ENCODE results near the gene USP3. TPM values are rescaled to one million over a fixed set of nuclear protein-coding genes. Genes with fewer than 3 reads are reported as not detected.

USP3 gene
- total RNA-seq, 1 donor from 2014 or later, result 62.5 TPM

DNA sequence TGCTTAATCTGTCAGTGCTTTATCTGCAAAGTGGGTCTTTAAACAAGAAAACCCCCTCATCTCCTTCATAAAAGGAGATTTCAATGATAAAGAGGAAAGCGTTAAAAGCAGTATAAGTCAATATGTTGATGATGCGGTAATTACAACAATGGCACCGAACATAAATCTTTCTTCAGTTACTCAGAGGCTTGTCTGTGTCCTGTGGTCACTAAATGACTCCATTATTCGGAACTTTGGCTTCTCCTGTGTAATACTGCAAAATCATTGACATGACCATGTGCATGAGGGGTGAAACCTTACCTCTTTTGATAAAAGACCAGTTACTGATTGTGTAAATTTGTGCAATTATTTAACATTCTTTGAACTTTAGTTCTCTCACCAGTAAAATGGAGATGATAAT lies 4.8 kb upstream of the USP3 start:
- Histone ChIP-seq H3K9me3 (no peaks in the 10 kb centered on the region), H3K27me3 (no peaks in the 10 kb centered on the region), H3K27ac (peak overlapping the region; percentile 75), H3K4me1 (peaks cover 61% of the 10 kb centered on the region), H3K4me3 (no peak overlapping the region), H3K36me3 (no peaks in the 10 kb centered on the region)
- TF ChIP-seq, protein P1, sequence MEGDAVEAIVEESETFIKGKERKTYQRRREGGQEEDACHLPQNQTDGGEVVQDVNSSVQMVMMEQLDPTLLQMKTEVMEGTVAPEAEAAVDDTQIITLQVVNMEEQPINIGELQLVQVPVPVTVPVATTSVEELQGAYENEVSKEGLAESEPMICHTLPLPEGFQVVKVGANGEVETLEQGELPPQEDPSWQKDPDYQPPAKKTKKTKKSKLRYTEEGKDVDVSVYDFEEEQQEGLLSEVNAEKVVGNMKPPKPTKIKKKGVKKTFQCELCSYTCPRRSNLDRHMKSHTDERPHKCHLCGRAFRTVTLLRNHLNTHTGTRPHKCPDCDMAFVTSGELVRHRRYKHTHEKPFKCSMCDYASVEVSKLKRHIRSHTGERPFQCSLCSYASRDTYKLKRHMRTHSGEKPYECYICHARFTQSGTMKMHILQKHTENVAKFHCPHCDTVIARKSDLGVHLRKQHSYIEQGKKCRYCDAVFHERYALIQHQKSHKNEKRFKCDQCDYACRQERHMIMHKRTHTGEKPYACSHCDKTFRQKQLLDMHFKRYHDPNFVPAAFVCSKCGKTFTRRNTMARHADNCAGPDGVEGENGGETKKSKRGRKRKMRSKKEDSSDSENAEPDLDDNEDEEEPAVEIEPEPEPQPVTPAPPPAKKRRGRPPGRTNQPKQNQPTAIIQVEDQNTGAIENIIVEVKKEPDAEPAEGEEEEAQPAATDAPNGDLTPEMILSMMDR (IDR thresholded peaks at IDR 0.05), result no peak
- intact Hi-C loops (cut with DNase I), result no loop called here
- ATAC-seq (no peak), DNase-seq (no peak)

- no peaks in the 10 kb centered on the region for H3K36me3 ChIP-seq
- H3K4me1 ChIP-seq, result peaks cover 61% of the 10 kb centered on the region
- DNase-seq (peak; percentile 74), ATAC-seq (no peak)
- intact Hi-C loops (cut with DNase I), result no loop called here
- H3K27me3 ChIP-seq, result no peaks in the 10 kb centered on the region
- H3K4me3 ChIP-seq, result peak overlapping the region; percentile 23
- TF ChIP-seq, protein P1 (IDR thresholded peaks at IDR 0.05), result no peak
- no peaks in the 10 kb centered on the region for H3K9me3 ChIP-seq
- H3K27ac ChIP-seq, result peak overlapping the region; percentile 100
These were observed 3.8 kb upstream of the USP3 start for GRCh38 chr15:63500265-63501250.

DNA sequence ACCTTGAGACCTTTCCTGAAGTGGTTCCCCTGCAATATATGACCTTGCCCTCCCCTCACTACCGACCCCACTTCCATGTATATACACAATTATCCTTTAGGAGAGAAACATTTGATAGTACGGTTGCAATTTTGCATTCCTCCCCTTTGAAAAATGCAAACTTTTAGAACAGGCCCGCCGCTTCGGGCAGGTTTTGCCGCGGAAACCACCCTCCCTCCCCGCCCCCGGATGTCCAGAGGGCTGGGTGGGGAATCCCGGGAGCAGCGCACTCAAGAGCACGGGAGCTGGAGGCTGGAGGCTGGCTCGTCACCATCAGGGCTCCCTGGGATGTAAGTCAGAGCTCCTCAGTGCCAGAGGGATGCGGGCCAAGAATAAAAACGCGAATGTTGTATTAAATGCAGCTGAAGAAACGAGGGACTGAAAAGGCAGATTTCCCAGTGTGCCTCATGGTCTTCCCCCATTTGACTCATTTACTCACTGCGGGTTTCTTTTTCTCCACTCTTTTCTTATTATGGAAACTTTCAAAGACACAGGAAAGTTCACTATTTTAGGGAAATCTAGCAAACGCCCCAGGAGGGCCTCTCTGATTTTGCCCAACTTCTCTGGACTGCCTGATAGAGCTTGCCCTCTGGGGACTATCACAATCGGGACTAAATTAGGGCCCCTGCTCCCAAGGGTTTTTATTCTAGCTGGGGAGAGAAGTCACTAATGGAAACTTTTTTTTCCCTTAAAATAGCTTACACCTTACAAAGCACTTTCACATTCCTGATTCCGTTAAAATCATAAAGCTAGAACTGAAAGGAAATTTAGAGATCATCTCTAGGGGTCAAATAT lies 2.9 kb upstream of the USP3 start:
- TF ChIP-seq, protein P1 (IDR thresholded peaks at IDR 0.05), result no peak
- Histone ChIP-seq H3K27me3 (no peaks in the 10 kb centered on the region), H3K4me3 (peak overlapping the region; percentile 23), H3K27ac (peak overlapping the region; percentile 100), H3K9me3 (no peaks in the 10 kb centered on the region), H3K4me1 (peaks cover 67% of the 10 kb centered on the region), H3K36me3 (no peaks in the 10 kb centered on the region)
- no peak for ATAC-seq
- peak; percentile 90 for DNase-seq
- intact Hi-C loops (cut with DNase I), result no loop called here

- peaks cover 67% of the 10 kb centered on the region for H3K4me1 ChIP-seq
These were observed 2.1 kb upstream of the USP3 start for GRCh38 chr15:63502137-63502766.

More at GRCh38 chr15:63502137-63502766, 2.1 kb upstream of the USP3 start:
- H3K27me3 ChIP-seq, result no peaks in the 10 kb centered on the region
- intact Hi-C loops (cut with DNase I), result no loop called here
- TF ChIP-seq, protein P1 (IDR thresholded peaks at IDR 0.05), result no peak
- peak overlapping the region; percentile 100 for H3K27ac ChIP-seq
- no peak for ATAC-seq
- H3K4me3 ChIP-seq, result no peak overlapping the region
- H3K9me3 ChIP-seq, result no peaks in the 10 kb centered on the region
- no peaks in the 10 kb centered on the region for H3K36me3 ChIP-seq
- DNase-seq, result peak; percentile 71

All from upper lobe of right lung (tissue), 1 donor.